Measurements from ENCODE around the gene TPM3.
"Not testable (repeated sequence)": the region's sequence is repeated elsewhere in the genome, so short reads cannot be mapped to it uniquely, and the experiment has no call there.

Gene TPM3

DNA sequence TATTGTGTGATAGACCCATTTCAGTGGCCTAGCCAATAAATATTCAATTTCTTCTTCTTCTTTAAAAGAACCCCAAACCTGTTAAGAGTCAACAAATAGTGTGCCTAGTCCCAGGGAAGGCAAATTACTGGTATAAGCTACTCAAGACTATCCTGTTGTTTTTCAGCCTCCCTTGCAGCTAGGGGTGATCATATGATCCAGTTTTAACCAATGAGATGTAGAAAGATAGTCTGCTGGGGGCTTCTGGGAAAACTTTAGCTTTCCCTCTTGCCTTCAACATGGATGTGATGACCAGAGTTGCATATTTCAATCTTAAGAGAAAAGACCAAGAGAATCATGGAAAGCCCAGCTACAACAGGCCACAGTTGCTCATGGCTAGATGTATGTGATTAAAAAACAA, 32.3 kb downstream of the TPM3 start:
- DNase-seq: peak; percentile 15

DNA sequence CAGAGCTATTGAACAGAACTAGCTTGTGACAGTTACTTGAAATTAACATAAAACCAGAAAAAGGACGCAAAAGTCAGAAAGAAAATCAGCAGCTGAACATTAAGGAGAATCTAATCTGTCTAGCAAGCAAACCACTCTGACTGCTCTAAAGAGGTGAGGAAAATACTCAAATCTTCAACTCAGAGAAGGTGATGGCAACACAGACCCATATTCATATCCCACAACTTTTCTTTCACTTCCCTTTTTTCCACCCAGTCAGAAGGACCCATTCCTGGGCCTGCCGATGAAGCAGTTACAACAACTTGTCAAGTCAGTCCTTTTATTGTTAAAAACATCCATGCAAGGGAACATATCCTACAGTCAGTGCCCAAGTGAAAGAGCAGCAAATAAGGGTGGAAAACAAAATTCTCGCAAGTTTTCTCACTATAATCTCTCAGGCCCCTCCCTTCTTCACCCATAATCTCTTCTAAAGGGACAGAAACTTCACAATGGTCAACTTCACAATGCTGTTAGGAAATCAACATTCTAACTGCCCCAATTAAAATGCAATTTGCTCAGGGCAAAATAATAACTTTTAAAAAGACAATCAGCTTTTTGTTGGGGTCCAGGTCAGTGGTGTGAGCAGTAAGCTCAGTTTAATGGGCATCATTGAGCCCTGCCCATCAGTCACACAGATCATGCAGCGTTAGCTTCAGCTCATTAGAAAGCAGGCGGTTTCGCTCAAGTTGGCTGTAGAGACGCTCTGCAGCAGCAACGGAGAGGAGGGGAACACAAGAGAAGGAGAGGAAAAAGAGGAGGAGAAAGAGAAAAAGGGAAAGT, 33.4 kb downstream of the TPM3 start:
- peak; percentile 16 for DNase-seq

DNA sequence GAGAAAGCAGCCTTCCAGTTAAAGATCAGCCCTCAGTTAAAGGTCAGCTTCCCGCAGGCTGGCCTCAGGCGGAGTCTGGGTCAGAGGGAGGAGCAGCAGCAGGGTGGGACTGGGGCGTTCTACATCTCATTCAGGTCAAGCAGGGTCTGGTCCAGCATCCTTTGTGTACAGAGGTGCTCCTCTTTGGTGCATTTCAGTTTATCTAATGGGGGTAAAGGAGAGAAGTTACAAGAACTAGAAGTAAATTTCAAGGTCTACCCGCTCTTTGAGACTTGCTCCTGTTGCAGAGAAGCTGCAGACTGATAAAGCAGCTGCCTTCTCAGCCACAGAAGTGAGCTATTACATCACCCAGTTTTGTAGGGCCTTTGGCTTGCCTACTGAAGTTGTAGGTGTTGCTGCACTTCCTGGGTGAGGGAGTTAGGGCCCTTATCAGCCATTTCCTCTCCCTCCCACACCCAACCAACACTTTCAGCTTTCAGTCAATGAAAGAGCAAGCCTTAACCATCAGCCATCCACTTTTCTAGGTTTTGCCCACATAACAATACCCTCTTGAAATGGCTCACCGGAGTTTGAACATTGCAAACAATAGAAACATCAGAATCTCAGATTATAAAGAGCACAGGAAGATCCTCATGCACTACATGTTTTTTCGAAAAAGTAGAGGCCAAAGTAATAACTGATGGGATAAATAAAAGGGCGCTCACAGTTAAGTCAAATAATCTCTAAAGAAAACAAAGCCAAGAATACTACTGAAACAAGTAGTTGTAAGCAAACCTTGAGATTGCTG, 34.2 kb downstream of the TPM3 start:
- DNase-seq: peak; percentile 97

DNA sequence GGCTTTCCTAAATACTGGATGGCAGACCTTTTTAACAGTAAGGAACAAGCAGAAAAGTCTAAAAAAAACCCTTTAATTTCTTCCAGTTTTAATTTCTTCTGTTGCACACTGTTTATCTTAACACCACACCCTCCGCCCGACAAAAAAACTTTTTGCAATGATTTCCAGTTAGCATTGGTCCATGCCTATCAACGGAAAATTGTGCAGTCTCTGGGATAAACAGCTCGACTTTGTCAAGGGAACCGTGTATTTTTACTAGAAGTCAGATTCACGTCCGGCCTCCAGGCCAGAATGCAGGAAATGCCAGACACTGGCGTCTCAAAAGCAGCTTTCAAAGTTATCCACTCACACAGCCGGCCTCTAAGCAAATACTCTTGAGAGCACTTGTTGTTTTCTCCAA, 36.6 kb downstream of the TPM3 start:
- peak; percentile 90 for DNase-seq

DNA sequence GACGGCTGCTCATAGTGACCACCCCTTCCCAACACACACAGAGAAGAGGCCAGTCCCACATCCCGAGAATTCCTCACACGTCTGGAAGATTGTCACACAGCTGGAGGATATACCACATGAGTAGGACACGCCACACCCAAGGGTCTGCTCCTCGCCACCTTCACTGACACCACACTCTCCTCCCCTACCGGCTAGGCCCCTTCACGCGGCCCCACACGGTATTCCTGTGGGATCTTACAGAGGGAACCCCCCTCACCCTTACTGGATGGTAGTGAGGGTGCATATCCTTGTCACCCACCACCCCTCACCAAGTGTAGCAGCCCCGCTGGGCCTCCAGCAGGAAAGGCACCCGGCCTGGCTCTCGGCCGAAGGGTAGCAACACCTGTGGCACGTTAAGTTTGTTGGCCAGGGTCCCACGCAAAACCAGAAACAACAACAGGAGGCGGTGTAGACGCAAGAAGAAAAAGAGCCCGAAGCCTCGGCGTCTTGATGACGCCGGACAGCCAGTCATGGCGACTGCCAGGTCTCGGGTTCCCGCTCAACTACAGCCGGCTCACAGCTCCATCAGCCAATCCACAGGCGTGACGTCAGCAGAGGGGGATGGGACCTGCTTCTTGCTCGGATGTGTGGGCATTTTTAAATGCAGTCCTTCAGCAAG, 37.2 kb downstream of the TPM3 start, which contains the start of gene NUP210L:
Gene NUP210L, minus strand, starts transcription at position 540 of the 658 bp plus-strand sequence.
- no peak for DNase-seq

DNA sequence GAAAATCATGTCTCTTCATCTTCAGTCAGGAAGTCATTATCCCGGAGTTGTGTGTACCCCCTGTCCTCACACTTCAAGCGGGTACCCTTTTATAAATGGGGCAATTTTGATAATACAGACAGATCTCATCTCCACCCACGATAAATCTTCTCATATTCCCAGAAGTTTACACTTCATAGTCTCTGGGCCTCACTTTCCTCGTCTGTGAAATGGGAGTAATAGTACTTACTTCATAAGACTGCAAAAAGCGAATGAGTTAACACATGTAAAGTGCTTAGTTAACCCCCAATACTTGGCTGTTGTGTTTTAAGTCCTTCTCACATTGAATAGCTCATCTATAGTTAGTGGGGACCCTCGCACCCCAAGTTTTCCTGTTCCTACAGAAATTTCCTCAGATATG, 37.8 kb downstream of the TPM3 start:
- DNase-seq: peak; percentile 19

DNA sequence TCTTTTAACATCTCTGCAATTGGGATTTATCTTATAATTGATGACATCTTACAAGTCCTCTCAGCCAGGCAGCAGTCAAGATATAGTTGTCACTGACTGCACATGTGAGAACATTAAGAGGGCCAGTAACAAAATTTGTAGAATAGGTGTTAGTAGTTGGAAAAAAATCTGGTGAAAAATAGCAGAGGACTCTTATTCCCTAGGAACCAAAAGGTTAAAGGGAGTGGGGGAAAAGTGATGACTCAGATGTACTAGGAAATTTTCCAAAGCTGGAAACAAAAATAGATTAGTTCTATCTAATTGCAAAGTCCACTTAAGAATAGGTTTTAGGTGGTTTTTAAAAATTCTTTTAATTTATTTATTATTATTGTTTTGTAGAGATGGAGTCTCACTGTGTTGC, 40.6 kb downstream of the TPM3 start:
- no peak for DNase-seq

DNA sequence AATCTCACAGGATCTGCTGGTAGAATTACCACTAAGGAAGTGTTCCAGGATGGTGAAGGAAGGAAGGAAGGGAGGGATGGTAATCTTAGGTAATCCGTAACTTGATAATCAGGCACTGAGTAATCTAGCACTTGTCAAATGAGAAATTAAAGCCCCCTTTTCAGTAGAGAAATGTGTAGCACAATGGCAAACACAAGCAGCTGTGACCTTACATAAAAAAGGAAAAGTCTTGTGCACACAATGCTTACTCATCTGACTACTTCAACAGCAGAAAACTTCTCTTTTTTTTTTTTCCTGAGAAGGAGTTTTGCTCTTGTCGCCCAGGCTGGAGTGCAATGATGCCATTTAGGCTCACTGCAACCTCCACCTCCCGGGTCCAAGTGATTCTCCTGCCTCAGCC, 43.1 kb downstream of the TPM3 start:
- DNase-seq: peak; percentile 43

DNA sequence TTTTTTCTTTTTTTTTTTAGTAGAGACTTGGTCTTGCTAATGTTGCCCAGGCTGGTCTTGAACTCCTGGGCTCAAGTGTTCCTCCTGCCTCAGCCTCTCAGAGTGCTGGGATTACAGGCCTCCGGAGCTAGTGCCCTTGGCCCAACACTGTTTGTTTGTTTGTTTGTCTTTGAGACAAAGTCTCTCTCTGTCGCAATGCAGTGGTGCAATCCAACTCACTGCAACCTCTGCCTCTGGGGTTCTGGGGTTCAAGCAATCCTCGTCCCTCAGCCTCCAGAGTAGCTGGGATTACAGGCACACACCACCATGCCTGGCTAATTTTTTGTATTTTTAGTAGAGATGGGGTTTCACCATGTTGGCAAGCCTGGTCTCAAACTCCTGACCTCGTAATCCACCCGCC, 44.4 kb downstream of the TPM3 start:
- not testable (repeated sequence) for DNase-seq

DNA sequence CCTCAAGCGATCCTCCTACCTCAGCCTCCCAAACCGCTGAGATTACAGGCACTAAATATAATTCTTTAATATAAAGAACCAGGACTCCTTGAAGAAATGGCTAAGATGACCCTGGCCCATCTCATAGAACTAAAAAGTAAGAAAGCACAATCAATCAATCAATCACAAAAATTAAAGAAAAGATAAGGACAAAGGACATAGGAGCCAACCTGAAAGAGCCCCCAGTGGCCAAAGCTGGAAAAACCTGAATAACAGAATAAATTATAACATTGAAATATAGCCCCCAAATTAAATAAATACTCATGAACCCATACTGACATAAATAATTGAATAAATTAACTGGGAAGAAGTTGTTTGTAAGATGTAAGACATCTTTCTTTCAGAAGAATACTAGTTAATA, 45.9 kb downstream of the TPM3 start:
- DNase-seq: peak; percentile 57

DNA sequence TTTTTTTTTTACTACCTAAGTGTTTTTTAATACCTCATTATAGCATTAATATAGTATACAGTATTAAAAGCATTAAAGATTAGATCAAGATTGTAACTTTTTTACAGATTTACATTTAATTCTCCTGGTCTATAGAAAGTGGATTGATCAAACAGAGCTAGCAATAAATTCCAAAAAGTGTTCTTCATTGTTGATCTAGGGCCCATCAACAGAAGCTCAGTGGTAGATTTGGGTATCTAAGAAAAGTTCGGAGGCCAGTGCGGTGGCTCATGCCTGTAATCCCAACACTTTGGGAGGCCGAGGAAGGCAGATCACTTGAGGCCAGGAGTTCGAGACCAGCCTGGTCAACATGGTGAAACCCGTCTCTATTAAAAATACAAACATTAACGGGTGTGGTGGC, 49.5 kb downstream of the TPM3 start:
- DNase-seq: no peak

DNA sequence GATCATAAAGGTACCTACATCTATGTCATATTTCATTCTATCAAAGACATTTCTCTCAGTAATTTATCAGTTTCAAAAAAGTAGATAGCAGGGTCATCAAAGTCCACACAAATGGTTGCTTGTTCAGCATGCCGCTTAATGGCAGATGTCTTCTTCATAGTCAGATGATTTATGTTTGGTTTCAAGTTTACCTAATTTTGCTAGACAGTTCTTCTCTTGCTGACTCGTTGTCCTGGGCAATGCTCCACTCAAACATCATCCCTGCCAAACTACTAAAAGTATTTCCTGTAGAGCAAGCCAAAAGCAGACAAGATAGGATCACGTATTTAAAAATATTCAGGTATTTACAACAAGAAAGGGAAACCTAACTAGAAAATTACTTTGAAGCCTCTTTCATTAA, 50.7 kb downstream of the TPM3 start:
- DNase-seq: no peak

DNA sequence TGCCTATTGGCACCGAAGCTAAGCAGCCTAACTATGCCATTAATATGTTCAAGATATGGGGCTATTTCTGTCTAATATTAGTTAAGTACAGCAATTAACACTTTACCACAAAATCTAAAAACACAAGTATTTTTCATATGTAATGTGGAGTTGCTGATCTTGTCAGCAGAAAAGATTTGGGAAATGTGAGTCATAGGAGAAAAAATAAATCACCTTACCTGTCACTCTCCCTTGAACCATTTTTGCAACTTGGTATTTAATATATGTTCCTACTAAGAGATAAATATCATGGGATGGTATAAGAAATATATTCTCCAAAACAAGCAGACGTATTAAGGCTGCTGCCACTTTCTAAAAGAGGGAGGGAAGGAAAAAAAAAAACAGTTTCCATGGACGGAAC, 54.0 kb downstream of the TPM3 start:
- no peak for DNase-seq

DNA sequence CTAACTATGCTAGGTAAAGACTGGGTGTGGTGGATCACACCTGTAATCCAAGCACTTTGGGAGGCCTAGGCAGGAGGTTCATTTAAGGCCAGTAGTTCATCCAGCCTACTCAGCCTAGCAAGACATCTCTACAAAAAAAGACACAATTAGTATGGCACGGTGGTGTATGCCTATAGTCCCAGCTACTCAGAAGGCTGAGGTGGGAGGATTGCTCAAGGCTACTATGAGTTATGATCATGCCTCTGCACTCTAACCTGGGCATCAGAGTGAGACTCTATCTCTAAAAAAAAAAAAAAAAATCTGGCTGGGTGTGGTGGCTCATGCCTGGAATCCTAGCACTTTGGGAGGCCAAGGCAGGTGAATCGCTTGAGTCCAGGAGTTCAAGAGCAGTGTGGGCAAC, 58.6 kb downstream of the TPM3 start:
- DNase-seq: no peak

DNA sequence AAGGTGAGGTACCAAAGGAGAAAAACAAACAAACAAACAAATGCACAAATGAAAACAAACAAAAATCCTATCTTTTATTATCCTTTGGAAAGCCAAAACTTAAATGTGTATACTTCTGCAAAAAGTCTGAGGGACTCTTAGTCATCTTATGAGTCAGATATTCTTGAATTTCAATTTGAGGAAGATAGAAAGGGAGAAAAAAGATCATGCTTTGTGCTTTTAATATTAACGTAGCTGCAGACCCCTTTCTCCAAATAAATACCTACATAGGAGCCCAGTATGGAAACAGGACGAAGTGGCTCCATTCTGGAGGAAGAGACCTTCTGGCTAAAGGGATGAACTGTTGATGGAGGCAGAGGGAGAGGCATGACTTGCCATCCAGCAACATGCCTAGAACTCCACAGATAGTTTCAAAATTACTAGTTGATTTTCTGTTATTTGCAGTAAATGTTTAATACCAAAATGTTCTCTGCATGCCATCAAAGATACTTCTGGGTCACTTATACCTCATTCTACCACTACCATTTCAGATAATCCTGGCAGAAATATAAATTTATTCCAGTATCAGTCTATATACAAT, 62.4 kb downstream of the TPM3 start:
- DNase-seq: no peak

DNA sequence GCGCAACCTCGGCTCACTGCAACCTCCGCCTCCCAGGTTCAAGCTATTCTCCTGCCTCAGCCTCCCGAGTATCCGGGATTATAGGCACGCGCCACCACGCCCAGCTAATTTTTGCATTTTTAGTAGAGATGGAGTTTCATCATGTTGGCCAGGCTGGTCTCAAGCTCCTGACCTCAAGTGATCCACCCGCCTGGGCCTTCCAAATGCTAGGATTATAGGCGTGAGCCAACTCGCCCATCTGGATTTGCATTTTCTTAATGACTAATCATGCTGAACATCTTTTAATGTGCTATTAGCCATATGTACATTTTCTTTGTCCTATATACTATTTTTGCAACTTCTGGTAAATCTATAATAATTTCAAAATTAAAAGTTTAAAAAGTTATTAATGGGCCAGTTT, 68.7 kb downstream of the TPM3 start:
- not testable (repeated sequence) for DNase-seq

DNA sequence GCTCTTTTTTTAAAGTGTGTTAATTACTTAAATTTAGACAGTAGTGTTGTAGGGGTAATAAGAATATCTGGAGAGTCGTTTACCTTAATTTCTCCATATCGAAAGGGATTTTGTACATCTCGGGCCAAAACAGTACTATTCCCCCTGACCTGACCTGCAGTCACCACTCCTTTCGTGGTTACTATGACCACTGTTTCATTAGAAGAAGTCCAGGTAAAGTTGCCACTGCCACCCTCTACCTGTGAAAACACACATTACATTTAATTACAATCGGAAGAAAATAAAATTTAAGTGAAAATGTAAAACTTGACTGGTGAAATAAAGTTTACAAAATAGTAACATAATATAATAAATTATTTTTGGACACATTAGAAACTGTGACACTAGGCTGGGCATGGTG, 74.3 kb downstream of the TPM3 start:
- DNase-seq: no peak

DNA sequence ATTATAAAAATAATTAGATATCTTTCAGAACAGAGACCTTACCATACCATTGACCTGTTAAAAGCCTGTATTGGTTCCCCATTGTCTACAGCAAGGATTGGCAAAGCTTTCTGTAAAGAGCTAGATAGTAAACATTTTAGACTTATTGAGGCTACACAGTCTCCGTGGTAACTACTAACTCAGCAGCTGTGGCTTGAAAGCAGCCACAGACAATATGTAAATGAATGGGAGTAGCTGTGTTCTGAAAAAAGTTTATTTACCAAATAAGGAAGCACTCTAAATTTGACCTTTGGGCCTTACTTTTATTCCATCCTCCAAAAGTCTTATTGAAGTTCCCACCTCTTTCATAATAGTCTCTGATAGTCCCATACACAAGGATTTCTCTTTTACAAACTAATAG, 76.7 kb downstream of the TPM3 start:
- peak; percentile 15 for DNase-seq
